Loucy (cell line): ENCODE results near the gene MDM2.
A peak's percentile ranks its signal among the peaks of the same experiment; 100 is the strongest.

Experiments used
- CTCF ChIP-seq: fragments of 200-600 bp; sonication (generic); conservative IDR thresholded peaks from 2 replicates; pipeline ENCODE4 v1.5.1; 2014; ENCODE audit warnings: mild to moderate bottlenecking, antibody characterized with exemption, low read length
- EZH2phosphoT487 ChIP-seq: fragments of 200-600 bp; IDR thresholded peaks from 2 replicates; pipeline ENCODE4 v1.6.1; 2018; ENCODE audit warnings: antibody characterized with exemption, mild to moderate bottlenecking, moderate library complexity, borderline replicate concordance

GRCh38 chr12:68786929-68787328, 21.0 kb upstream of the MDM2 start:
- TF ChIP-seq CTCF: peak; percentile 58
- TF ChIP-seq EZH2phosphoT487: no peak
